Measurements from ENCODE around the gene C1QC.

The C1QC gene

DNA sequence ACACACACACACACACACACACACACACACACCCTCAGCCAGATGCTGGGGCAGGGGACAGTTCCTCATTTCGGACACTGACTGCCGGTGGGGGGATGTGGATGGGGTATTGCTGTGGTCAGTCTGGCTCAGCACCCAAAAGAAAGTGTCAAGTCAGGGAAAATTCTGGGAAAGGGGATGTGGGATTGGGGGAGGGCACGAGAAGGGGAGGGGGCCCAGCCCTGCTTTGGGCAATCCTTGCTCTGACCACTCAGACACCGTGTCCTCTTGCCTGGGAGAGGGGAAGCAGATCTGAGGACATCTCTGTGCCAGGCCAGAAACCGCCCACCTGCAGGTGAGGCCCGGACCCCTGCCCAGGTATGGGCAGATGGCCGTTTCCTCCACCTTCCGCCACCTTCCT, at the start of gene C1QC:
Gene C1QC, plus strand, starts transcription at position 253 of the 400 bp plus-strand sequence. CDS start 391 bp downstream, outside the sequence.
- Mint-ChIP-seq H3K4me3 (no peak within 1 kb of the TSS), H3K9me3 (ENCODE audit: low read depth) (no peaks in the 10 kb centered on the region), H3K4me1 (ENCODE audit: low read depth) (no peaks in the 10 kb centered on the region), H3K27me3 (peaks cover 8% of the 10 kb centered on the region), H3K27ac (no peak within 1 kb of the TSS), H3K36me3 (no peaks in the 10 kb centered on the region)

DNA sequence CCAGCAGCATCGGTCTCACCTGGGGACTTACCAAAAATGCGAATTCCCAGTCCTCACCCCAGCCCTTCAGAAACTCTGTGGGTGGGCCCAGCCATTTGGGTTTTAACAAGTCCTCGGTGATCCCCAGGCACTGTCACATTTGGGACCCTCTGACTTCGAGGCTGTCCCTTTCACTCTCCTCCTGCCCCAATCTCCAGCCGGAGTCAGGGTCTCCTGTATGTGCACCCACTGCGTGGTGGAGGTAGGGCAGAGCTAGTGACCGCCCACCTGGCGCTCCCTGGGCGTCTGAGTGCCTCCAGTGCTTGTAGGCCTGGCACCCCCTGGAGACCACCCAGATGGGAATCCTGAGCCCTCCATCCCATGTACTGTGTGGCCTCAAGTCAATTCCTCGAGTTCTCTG, 49.0 kb upstream of the C1QC start:
- H3K27ac Mint-ChIP-seq = no peak overlapping the region
- H3K36me3 Mint-ChIP-seq = no peaks in the 10 kb centered on the region
- H3K4me1 Mint-ChIP-seq (ENCODE audit: low read depth) = no peaks in the 10 kb centered on the region
- H3K9me3 Mint-ChIP-seq (ENCODE audit: low read depth) = no peaks in the 10 kb centered on the region
- H3K27me3 Mint-ChIP-seq = no peaks in the 10 kb centered on the region
- H3K4me3 Mint-ChIP-seq = no peak overlapping the region

DNA sequence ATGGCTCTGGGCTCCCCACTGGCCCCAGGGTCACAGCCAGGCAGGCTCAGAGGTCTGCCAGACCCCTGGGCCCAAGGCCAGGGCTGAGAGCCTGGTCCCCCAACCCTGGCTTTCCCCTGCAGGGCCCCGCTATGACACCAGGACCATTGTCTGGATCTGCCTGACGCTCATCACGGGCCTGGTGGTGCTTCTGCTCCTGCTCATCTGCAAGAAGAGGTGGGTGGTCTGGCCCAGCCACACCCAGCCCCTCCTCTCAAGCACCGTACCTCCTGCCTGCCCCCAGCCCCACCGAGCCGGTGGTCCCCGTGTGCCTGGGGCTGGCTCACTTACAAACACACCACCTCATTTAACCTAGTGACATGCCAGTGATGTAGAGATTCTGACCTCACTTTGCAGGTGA, 48.3 kb upstream of the C1QC start:
- Mint-ChIP-seq H3K27ac (no peak overlapping the region), H3K4me3 (no peak overlapping the region), H3K27me3 (no peaks in the 10 kb centered on the region), H3K4me1 (ENCODE audit: low read depth) (no peaks in the 10 kb centered on the region), H3K36me3 (no peaks in the 10 kb centered on the region), H3K9me3 (ENCODE audit: low read depth) (no peaks in the 10 kb centered on the region)

DNA sequence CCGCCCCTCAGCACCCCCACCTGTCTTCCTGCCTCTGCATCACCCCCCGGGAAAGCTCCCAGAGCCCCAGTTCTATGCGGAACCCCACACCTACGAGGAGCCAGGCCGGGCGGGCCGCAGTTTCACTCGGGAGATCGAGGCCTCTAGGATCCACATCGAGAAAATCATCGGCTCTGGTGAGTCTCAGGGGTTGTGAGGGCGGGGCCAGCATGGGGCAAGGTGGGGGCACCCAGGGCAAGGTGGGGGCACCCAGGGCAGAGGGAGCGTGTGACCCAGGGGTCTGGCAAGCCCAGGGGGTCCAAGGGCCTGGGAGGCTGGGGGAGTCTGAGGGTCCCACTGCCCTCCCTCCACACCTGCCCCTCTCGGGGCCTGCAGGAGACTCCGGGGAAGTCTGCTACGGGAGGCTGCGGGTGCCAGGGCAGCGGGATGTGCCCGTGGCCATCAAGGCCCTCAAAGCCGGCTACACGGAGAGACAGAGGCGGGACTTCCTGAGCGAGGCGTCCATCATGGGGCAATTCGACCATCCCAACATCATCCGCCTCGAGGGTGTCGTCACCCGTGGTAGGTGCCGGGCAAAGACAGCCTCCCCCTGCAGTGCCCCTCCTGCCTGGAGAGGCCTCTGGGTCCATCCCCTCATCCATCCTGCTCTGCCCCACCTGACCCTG, 46.0 kb upstream of the C1QC start:
- Mint-ChIP-seq H3K9me3 (ENCODE audit: low read depth) (no peaks in the 10 kb centered on the region), H3K36me3 (no peaks in the 10 kb centered on the region), H3K4me1 (ENCODE audit: low read depth) (no peaks in the 10 kb centered on the region), H3K27ac (no peak overlapping the region), H3K4me3 (no peak overlapping the region), H3K27me3 (peaks cover 2% of the 10 kb centered on the region)

DNA sequence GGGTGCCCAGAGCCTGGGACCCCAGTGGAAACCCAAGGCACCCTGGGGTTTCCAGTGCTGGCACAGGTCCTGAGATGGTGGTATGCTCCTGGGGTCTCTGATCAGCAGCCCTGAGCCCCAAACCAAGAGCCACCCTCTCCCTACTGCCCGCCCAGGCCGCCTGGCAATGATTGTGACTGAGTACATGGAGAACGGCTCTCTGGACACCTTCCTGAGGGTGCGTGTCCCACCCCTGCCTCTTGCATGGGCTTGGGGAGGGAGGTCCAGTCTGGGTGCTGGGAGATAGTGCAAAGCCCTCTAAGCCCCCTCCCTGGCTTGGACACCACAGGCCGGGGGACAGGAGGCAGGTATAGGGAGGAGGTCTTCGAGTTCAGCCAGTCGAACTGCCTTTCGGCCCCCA, 45.4 kb upstream of the C1QC start:
- no peak overlapping the region for H3K27ac Mint-ChIP-seq
- H3K4me3 Mint-ChIP-seq = no peak overlapping the region
- peaks cover 2% of the 10 kb centered on the region for H3K27me3 Mint-ChIP-seq
- no peaks in the 10 kb centered on the region for H3K9me3 Mint-ChIP-seq (ENCODE audit: low read depth)
- no peaks in the 10 kb centered on the region for H3K4me1 Mint-ChIP-seq (ENCODE audit: low read depth)
- no peaks in the 10 kb centered on the region for H3K36me3 Mint-ChIP-seq

DNA sequence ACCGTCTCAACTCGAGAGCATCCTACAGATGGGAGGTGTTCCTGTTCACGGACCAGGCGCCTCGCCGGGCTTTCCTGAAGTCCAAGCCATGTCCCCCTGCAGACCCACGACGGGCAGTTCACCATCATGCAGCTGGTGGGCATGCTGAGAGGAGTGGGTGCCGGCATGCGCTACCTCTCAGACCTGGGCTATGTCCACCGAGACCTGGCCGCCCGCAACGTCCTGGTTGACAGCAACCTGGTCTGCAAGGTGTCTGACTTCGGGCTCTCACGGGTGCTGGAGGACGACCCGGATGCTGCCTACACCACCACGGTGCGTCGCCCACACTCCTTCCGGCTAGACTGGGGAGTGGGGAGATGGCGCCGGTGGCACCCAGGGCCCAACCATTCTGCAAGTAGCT, 44.7 kb upstream of the C1QC start:
- Mint-ChIP-seq H3K9me3 (ENCODE audit: low read depth) (no peaks in the 10 kb centered on the region), H3K36me3 (no peaks in the 10 kb centered on the region), H3K27me3 (peaks cover 5% of the 10 kb centered on the region), H3K27ac (no peak overlapping the region), H3K4me1 (ENCODE audit: low read depth) (no peaks in the 10 kb centered on the region), H3K4me3 (no peak overlapping the region)

DNA sequence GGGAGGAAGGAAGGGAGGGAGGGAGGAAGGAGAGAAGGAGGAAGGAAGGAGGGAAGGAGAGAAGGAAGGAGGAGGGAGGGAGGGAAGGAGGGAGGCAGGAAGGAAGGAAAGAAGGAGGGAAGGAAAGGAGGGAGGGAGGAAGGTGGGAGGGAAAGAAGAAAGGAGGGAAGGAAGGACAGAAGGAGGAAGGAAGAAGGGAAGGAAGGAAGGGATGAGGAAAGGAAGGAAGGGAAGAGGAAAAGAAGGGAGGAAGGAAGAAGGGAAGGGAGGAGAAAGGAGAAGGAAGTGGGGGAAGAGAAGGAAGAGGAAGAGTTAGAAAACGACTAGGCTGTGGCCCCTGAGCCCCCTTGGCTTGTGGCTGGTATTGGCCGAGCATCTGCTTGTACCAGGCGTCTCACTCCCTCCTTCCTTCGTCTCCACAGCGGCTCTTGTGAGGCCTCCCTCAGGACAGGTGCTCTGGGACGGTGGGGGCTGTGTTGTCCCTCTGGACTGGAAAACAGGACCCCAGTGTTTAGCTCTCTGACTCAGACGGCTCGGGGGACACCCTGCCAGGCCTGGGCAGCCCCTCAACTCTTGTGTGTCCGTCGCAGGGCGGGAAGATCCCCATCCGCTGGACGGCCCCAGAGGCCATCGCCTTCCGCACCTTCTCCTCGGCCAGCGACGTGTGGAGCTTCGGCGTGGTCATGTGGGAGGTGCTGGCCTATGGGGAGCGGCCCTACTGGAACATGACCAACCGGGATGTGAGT, 43.2 kb upstream of the C1QC start:
- no peaks in the 10 kb centered on the region for H3K4me1 Mint-ChIP-seq (ENCODE audit: low read depth)
- H3K27me3 Mint-ChIP-seq = peaks cover 8% of the 10 kb centered on the region
- no peak overlapping the region for H3K27ac Mint-ChIP-seq
- H3K36me3 Mint-ChIP-seq = no peaks in the 10 kb centered on the region
- no peaks in the 10 kb centered on the region for H3K9me3 Mint-ChIP-seq (ENCODE audit: low read depth)
- no peak overlapping the region for H3K4me3 Mint-ChIP-seq

DNA sequence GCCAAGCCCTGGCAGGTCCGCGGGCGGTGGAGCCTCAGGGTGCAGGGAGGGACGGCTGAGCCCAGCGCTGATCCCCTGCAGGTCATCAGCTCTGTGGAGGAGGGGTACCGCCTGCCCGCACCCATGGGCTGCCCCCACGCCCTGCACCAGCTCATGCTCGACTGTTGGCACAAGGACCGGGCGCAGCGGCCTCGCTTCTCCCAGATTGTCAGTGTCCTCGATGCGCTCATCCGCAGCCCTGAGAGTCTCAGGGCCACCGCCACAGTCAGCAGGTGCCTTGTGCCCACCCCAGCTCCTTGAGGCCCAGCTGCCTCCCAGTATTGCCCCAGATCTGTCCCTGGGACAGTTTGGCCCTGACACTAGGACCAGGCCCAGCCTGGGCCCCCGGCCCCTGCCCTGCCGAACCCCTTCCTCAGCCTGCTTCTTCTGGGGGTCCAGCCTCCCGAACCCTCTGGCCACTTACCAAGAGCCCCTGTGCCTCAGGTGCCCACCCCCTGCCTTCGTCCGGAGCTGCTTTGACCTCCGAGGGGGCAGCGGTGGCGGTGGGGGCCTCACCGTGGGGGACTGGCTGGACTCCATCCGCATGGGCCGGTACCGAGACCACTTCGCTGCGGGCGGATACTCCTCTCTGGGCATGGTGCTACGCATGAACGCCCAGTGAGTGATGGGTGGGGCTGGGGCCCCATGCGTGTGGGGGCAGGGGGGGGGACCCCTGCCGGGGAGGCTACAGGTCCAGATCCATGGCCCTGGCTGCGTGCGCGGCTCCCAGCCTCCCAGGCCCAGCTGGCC, 42.4 kb upstream of the C1QC start:
- Mint-ChIP-seq H3K9me3 (ENCODE audit: low read depth) (no peaks in the 10 kb centered on the region), H3K27me3 (peaks cover 9% of the 10 kb centered on the region), H3K4me1 (ENCODE audit: low read depth) (no peaks in the 10 kb centered on the region), H3K4me3 (no peak overlapping the region), H3K36me3 (no peaks in the 10 kb centered on the region), H3K27ac (no peak overlapping the region)

DNA sequence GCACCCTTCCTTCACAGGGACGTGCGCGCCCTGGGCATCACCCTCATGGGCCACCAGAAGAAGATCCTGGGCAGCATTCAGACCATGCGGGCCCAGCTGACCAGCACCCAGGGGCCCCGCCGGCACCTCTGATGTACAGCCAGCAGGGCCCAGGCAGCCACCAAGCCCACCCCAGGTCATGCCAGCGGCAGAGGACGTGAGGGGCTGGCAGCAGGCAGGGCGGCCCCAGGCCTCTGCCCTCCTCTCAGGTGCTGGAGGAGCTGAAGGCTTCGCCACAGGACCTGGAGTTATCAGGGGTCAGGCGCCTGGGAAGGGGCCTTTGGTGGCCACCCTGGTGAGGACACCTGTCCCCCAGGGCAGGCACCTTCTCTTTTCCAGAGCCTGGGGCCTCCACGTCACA, 41.8 kb upstream of the C1QC start:
- H3K9me3 Mint-ChIP-seq (ENCODE audit: low read depth) = no peaks in the 10 kb centered on the region
- no peaks in the 10 kb centered on the region for H3K4me1 Mint-ChIP-seq (ENCODE audit: low read depth)
- peaks cover 14% of the 10 kb centered on the region for H3K27me3 Mint-ChIP-seq
- no peak overlapping the region for H3K27ac Mint-ChIP-seq
- H3K4me3 Mint-ChIP-seq = no peak overlapping the region
- no peaks in the 10 kb centered on the region for H3K36me3 Mint-ChIP-seq

DNA sequence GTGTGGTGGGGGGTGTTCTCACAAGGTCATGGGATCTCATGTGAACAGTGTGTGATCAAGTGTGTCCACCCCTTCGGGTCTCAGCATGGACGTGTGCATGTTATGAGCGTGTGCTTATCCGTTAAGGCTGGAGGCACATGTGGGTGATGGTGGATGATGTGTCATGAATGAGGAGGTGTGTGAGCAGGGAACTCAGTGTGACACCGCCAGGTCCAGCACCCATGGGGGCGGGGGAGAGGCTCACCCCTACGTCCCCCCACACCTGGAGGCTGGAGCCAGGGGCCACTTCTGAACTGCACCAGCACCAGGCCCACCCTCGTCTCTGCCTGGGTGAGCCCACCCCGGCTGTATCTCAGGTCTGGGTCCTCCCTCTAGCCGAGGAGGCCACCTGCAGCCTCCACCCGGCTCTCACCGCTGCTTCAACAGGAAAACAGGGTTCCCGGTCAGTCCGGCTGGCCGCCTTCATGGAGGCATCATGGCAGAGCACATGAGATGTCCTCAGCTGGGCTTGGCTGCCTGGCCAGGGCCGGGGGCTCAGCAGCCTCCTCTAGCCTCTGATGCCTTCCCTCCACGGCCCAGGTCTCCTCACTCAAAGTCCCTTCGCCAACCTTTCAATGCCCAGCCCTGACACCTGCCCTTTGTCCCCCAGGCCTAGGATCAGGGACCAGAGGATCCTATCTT, 41.2 kb upstream of the C1QC start:
- Mint-ChIP-seq H3K9me3 (ENCODE audit: low read depth) (no peaks in the 10 kb centered on the region), H3K4me1 (ENCODE audit: low read depth) (no peaks in the 10 kb centered on the region), H3K27ac (no peak overlapping the region), H3K27me3 (peaks cover 16% of the 10 kb centered on the region), H3K4me3 (no peak overlapping the region), H3K36me3 (no peaks in the 10 kb centered on the region)

DNA sequence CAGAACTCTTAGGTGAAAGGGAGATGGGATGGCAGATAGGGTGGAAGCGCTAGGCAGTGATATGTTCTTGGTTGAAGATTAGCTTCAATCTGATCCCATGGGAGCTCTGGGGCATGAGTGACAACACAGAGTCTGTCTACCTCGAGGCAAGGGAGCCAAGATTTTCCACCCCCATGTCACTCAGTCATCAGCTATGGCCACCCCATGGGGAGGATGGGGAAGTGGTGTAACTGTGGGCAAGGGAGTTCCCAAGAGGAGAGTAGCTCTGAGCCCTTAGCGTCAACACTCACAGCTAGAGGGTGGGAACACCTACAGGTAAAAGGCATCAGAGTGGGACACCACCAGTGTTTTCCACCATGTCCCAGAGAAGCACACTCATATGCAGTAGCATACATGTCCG, 37.3 kb upstream of the C1QC start:
- Mint-ChIP-seq H3K36me3 (no peaks in the 10 kb centered on the region), H3K9me3 (ENCODE audit: low read depth) (no peaks in the 10 kb centered on the region), H3K27me3 (peaks cover 26% of the 10 kb centered on the region), H3K27ac (no peak overlapping the region), H3K4me1 (ENCODE audit: low read depth) (no peaks in the 10 kb centered on the region), H3K4me3 (no peak overlapping the region)

DNA sequence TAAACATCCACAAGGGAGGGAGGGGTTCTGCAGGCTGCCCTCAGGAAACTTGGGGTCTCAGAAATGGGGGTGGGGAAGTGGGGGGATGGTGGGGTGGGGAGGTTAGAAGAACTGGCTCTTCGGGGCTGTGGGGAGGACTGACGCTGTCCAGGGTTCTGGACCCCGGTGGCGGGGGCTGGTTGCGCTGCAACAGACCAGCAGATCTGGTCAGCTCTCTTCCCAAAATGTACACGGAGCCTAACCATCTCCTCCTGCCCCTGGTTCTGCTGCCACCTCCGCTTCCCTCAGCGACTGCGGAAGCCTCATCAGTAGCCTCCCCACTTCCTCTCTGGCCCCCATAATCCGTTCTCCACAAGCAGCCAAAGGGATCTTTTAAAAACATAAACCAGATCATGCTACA, 36.3 kb upstream of the C1QC start:
- Mint-ChIP-seq H3K4me3 (no peak overlapping the region), H3K27ac (no peak overlapping the region), H3K4me1 (ENCODE audit: low read depth) (no peaks in the 10 kb centered on the region), H3K27me3 (peaks cover 30% of the 10 kb centered on the region), H3K36me3 (no peaks in the 10 kb centered on the region), H3K9me3 (ENCODE audit: low read depth) (no peaks in the 10 kb centered on the region)

DNA sequence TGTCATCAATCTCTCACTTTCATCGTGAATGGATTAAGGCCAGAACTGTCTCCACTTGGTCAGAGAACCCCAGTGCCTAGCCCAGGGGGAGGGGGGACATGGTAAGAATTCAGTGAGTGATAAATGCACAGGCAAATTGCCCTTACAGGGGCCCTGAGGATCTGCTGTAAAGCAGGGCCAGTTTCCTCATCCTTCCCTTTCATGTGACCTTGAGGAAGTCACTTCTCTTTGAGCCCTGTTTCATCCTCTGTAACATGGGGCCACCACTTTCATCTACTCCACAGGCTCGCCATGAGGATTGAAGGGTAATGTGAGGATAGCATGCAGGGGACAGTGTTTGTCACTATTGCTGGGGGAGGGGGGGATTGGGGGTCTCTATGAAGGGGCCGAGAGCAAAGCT, 35.1 kb upstream of the C1QC start:
- Mint-ChIP-seq H3K27me3 (peaks cover 31% of the 10 kb centered on the region), H3K9me3 (ENCODE audit: low read depth) (no peaks in the 10 kb centered on the region), H3K27ac (no peak overlapping the region), H3K4me3 (no peak overlapping the region), H3K4me1 (ENCODE audit: low read depth) (no peaks in the 10 kb centered on the region), H3K36me3 (no peaks in the 10 kb centered on the region)

DNA sequence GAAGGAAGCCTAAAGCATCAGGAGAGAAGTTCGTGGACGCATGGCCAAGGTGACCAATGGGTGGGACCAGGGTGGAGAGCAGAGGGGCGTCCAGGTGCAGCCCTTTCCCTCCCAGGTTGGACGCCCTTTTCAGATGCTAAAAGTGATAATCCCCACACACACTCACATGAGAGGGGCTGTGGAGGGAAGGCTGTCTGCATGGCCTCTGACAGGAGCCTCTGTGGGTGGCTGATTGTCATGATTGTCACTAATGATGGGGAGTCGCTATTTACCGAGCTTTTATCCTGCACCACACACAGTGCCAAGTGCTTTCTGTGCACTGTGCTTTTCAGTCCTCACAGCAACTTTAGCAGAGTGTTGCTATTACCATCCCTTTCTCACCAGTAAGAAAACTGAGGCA, 34.1 kb upstream of the C1QC start:
- H3K36me3 Mint-ChIP-seq = no peaks in the 10 kb centered on the region
- H3K9me3 Mint-ChIP-seq (ENCODE audit: low read depth) = no peaks in the 10 kb centered on the region
- H3K4me1 Mint-ChIP-seq (ENCODE audit: low read depth) = no peaks in the 10 kb centered on the region
- H3K27ac Mint-ChIP-seq = no peak overlapping the region
- H3K27me3 Mint-ChIP-seq = peaks cover 30% of the 10 kb centered on the region
- no peak overlapping the region for H3K4me3 Mint-ChIP-seq

DNA sequence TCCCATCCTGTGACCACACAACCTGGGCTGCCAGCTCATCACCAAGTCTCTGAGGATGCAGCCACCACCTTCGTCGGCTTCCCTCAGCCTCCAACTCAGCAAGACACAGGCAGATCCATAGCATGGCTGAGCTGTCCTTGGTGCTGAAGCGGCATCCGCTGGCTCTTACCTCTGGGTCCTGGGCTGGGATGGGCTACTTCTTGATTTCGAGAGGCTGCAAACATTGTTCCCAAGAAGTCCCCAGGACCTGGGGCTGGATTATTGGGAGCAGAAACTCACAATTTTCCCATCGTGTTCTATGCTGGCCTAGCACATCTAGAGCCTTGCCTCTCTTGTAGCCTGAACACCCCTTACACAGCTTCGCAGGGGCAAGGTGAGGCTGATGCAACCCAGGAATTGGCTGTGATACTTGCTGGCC, 31.9 kb upstream of the C1QC start:
- H3K27me3 Mint-ChIP-seq = peaks cover 25% of the 10 kb centered on the region

More for the DNA sequence above, 31.9 kb upstream of the C1QC start:
- no peak overlapping the region for H3K27ac Mint-ChIP-seq
- no peaks in the 10 kb centered on the region for H3K4me1 Mint-ChIP-seq (ENCODE audit: low read depth)
- H3K9me3 Mint-ChIP-seq (ENCODE audit: low read depth) = no peaks in the 10 kb centered on the region
- H3K36me3 Mint-ChIP-seq = no peaks in the 10 kb centered on the region
- no peak overlapping the region for H3K4me3 Mint-ChIP-seq
